Hematopoietic multipotent progenitor cell treated with erythropoietin and hydrocortisone succinate and interleukin-3 and kit ligand, for 15 days (in vitro differentiated cells): Measurements from ENCODE around the gene DTWD1.
"Not testable (repeated sequence)": the region's sequence is repeated elsewhere in the genome, so short reads cannot be mapped to it uniquely, and the experiment has no call there.

Experiments used
- DNase-seq: peaks from one replicate; pipeline ENCODE4 v3.0.0-alpha.2; 2015; ENCODE audit warnings: low spot score

Gene DTWD1

GRCh38 chr15:49645941-49646340, 25.1 kb downstream of the DTWD1 start:
- DNase-seq = no peak

GRCh38 chr15:49646891-49647290, 26.0 kb downstream of the DTWD1 start:
- no peak for DNase-seq

- DNase-seq = no peak
Measured at GRCh38 chr15:49649987-49650386, 29.1 kb downstream of the DTWD1 start.

- no peak for DNase-seq
Measured at GRCh38 chr15:49650676-49651075, 29.8 kb downstream of the DTWD1 start.

GRCh38 chr15:49652922-49653321, 32.1 kb downstream of the DTWD1 start:
- DNase-seq = no peak

- no peak for DNase-seq
Measured at GRCh38 chr15:49656734-49657133, 35.9 kb downstream of the DTWD1 start.

- no peak for DNase-seq
Measured at GRCh38 chr15:49664716-49665115, 43.9 kb downstream of the DTWD1 start.

- not testable (repeated sequence) for DNase-seq
Measured at GRCh38 chr15:49666486-49666885, 45.6 kb downstream of the DTWD1 start.

- DNase-seq = no peak
Measured at GRCh38 chr15:49669288-49669687, 48.4 kb downstream of the DTWD1 start.

GRCh38 chr15:49673861-49674260, 53.0 kb downstream of the DTWD1 start:
- no peak for DNase-seq

GRCh38 chr15:49674370-49674769, 53.5 kb downstream of the DTWD1 start:
- no peak for DNase-seq

- DNase-seq = no peak
Measured at GRCh38 chr15:49675041-49675440, 54.2 kb downstream of the DTWD1 start.

- DNase-seq = no peak
Measured at GRCh38 chr15:49678655-49679054, 57.8 kb downstream of the DTWD1 start.

- DNase-seq = no peak
Measured at GRCh38 chr15:49686599-49686998, 65.8 kb downstream of the DTWD1 start.

GRCh38 chr15:49688135-49688790, 67.4 kb downstream of the DTWD1 start:
- no peak for DNase-seq

GRCh38 chr15:49692514-49693090, 71.8 kb downstream of the DTWD1 start:
- no peak for DNase-seq

GRCh38 chr15:49693498-49693897, 72.7 kb downstream of the DTWD1 start:
- DNase-seq = no peak

GRCh38 chr15:49696433-49696832, 75.6 kb downstream of the DTWD1 start:
- DNase-seq = no peak

- no peak for DNase-seq
Measured at GRCh38 chr15:49697121-49697520, 76.3 kb downstream of the DTWD1 start.

GRCh38 chr15:49702982-49703381, 82.1 kb downstream of the DTWD1 start:
- not testable (repeated sequence) for DNase-seq
